Stimulated activated CD8-positive, alpha-beta memory T cell treated with anti-CD3 and anti-CD28 coated beads, Interleukin-15, amount 100 ng/mL, for 1 hour (primary cell): ENCODE measurements around the gene LLGL2.
"Not testable (repeated sequence)": the region's sequence is repeated elsewhere in the genome, so short reads cannot be mapped to it uniquely, and the experiment has no call there.

ENCODE experiments used
- DNase-seq: peaks from one replicate; pipeline ENCODE4 v3.0.0-alpha.2; 2020; ENCODE audit warnings: low read depth

The LLGL2 gene

GRCh38 chr17:75507733-75508719 is 17.5 kb upstream of the LLGL2 start:
- DNase-seq: no peak

DNA sequence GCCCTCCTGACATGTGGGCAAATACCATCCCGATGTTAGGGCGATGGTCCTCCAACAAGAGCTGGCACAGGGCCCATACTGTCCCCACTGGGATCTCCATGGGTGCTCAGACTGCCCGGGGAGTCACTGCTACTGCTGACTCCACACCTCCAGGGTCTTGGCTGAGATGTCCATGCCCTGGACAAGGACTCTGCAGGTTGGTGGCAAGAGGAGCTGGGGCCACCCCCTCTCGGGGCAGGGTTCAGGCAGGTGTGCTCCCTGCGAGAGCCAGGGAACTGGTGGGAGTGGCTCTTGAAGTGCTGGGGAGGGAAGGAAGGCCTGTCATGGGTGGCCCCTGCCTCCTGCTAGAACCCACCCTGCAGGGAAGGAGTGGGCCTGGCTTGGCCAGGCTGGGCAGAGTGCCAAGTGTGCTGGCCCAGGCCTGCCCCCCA is 16.6 kb upstream of the LLGL2 start:
- no peak for DNase-seq

- DNase-seq: no peak
Observed at GRCh38 chr17:75509528-75510258, 15.8 kb upstream of the LLGL2 start.

GRCh38 chr17:75511270-75511609 is 14.3 kb upstream of the LLGL2 start:
- DNase-seq: no peak

DNA sequence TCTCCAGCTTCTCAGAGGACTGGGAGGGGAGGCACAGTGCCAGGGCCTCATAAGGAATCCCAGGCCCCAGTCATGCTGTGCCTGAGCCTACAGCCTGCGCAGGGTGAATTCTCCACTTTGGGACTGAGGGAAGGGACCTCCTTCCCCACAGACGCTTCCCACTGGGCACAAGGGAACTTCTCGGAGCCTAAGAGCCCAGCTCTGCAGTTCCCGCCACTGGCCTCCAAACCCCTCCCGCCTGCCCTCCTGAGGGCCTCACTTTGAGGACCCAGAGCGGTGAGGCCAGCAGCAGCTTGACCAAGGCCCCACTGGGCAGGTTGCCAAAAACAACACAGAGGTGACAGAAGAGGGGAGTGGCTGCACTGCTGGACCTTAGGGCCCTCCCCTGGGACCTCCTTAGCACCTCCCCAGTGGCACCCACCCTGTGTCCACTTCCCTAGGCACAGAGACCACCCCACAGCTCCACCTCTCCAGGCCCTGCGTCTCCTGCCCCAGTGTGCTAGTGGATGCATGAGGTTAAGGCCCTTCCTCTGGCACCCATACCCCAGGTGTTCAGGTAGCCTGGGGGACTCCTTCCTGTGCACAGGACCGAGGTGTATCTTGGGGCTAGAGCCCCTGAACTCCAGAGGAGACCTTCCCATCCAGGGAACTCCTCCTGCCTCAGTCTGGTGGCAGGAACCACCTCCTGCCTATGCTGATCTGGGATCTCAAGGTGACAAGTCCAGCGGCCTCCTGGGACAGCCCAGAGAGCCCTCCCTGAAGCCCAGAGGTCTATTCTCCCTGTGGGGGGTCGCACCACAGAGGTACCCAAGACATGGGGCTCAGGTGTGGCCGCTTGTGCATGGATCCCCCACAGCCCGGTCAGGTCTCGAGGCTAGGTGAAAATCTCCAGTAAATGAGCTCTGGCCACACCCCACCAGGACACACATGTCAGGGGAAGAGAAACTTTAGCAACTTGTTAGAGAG is 13.6 kb upstream of the LLGL2 start:
- DNase-seq: no peak

GRCh38 chr17:75512926-75513640 is 12.4 kb upstream of the LLGL2 start:
- no peak for DNase-seq

GRCh38 chr17:75513641-75514000 is 11.9 kb upstream of the LLGL2 start:
- DNase-seq: no peak

DNA sequence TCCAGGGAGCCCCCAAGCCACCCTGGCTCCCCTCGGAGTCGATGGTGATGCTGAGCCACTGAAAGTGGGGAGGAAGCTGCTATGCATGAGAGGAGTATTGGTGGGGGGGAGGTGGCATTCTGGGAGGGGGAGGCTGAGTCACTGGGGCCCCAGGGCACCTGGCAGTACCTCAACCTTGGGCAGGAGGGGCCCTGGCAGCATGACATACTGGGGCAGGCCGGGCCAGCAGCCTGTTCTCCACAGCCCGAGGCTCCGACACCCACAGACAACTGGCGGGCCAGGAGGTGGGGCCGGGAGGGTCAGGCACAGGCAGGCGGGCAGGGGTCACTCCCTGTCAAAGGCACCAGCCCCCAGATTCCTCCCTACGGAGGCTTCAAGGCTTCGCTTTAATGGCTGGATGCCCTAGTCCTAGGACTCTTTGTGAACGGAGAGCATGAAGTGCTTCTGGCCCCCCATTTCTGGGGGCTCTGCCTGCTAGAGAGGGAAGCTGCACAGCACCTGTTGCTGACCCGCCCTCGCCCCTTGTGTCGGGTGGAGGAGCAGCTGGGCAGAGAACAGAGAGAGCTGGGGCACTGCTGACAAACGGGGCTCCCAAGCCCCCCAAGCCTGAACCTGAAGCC is 11.1 kb upstream of the LLGL2 start:
- no peak for DNase-seq

DNA sequence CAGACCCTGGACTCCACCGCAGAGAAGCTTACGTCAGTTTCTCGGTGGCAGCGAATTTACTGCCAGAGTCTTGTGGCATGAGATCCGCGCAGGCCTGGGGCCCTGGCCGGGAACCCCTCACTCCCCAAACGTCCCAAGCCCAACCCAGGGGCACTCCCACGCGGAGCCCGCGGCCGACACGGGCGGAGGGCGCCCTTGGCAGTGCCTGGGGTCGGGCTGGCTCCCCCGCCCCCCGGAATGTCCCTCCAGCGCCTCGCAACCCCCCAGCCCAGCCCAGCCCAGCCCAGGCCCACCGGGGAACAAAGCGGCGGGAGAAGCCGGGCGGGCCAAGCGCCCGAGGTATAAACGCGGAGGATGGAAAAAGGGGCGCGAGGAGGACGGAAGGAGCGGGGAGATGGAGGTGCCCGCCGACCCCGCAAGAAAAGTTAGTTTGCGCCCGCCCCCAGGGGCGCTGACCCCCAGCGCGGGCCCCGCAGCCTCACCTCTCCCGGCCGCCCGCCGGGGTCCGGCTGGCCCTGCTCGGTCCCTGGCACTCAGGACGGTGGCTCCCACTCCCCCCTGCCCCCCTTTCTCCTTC is 10.5 kb upstream of the LLGL2 start:
- no peak for DNase-seq

DNA sequence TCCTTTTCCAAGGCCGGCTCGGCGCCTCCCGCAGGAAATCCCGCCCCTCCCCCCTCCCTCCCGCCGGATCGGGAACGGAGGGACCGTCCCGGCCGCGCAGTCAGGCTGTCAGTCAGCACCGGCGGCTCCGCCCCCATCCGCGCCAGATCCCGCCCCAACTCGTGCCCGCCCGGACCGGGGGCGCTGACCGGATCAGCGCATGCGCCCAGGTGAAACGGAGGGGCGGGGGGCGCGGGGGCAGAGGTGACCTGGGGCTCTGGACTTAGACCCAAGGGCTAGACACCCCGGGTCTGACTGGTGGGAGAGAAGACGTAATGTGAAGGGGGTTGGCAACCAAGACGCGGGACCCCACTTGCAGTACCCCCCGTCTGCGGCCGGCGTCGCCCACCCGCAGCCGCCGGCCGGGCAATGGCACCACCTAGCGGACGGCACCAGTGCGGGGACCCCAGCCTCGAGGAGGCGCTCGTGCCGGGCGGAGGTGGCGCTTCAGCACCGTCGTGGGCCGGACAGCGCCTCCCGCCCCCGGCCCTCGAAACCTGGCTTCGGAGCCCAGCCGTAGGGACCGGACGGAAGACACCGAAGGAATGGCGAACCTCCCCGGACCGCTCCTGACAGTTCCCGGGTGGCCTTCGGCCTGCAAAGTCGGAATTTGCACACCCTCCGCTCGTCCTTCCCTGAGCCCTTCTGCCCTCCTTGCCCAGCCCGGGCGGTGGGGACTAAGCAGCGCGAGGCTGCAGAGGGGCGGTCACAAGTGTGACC is 9.8 kb upstream of the LLGL2 start, which contains the start of gene CASKIN2:
Gene CASKIN2, minus strand, starts transcription at position 42 of the 759 bp plus-strand sequence. CDS start 1,733 bp downstream, outside the sequence.
- peak; percentile 49 for DNase-seq

- DNase-seq: peak; percentile 88
Observed at GRCh38 chr17:75516255-75516618, 9.3 kb upstream of the LLGL2 start, which contains the start of gene TSEN54. Gene TSEN54 (plus strand): TSS chr17:75516528. CDS start chr17:75516561, 33 bp downstream.

GRCh38 chr17:75516619-75517296 is 8.7 kb upstream of the LLGL2 start:
- no peak for DNase-seq

- DNase-seq: no peak
Observed at GRCh38 chr17:75517297-75517865, 8.1 kb upstream of the LLGL2 start.

DNA sequence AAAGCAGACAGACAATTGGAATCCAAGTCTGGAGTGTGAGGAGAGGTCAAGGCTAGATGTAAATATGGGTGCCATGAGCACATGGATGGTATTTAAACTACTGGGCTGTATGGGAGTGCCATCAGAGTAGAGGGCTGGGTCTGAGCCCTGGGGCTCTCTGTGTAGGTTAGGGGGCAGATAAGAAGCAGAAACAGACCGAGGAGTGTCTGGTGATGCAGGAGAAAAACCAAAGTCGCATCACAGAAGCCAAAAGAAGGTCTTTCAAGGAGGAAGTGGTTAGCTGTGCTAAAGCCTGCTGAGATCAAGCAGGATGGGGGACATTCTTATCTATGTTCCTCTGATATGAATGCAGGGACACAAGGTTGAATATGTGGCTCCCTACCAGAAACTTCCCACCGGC is 7.3 kb upstream of the LLGL2 start:
- no peak for DNase-seq

DNA sequence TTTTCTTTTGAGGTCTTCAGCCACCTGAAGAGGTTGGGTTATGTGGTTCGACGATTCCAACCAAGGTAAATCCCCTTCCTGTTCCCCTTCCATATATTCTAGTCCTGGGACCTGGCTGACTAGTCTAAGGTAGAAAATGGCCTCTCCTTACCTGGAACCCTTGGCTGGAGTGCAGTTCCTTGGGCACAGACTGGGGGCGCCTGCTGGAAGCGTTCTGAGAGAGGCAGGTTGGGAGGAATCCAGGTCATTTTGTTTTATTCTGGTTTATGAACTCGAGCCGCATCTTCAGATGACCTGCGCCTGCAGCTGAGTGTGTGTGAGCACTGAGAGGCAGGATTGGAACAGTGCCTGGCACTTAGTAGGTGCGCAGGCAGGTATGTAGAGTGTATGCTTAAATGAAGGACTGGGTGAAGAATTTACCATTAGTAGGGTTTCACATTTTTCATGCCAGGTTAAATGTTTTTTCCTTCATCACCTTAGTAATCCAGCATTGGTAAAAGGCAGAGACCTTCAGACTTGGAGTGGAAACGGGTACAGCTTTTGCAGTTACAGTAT is 6.4 kb upstream of the LLGL2 start:
- no peak for DNase-seq

- DNase-seq: not testable (repeated sequence)
Observed at GRCh38 chr17:75520413-75520812, 5.1 kb upstream of the LLGL2 start.

DNA sequence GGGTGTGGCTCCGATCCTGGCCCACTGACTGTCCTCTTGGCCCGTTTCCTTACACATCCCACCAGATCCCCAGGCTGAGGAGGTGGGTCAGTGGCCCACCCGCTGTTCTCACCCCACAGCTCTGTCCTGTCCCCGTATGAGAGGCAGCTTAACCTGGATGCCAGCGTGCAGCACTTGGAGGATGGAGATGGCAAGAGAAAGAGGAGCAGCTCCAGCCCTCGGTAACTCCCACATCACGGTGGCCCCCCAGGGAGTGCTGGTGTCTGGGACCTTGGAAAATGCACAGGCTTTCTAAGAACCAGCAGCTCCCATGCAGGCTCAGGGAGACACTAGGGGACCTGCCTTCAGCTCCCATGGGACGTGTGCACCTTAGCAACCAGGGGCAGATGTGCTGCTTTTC is 4.2 kb upstream of the LLGL2 start:
- DNase-seq: no peak

- DNase-seq: no peak
Observed at GRCh38 chr17:75521951-75522727, 3.4 kb upstream of the LLGL2 start.
